H1 (cell line): ENCODE data around the gene RPS28. TPM values are rescaled to one million over a fixed set of nuclear protein-coding genes. Genes with fewer than 3 reads are reported as not detected.

Experiments
- CTCF ChIA-PET: fragments of 300-600 bp; sonication (Branson Sonifier 250); formaldehyde crosslinking; loops from one replicate; lab custom pipeline; 2021; ENCODE audit not compliant: partially characterized antibody; lab: Charles Lee
- POLR2A ChIA-PET: fragments of 300-600 bp; sonication (Branson Sonifier 250); formaldehyde crosslinking; loops from one replicate; lab custom pipeline; 2021; ENCODE audit warnings: inconsistent platforms; ENCODE audit not compliant: partially characterized antibody; lab: Charles Lee
- DNase-seq, 2 experiments: peaks; one replicate each; pipeline versions ENCODE4 v3.0.0 to v3.0.0-alpha.2; 2010 to 2022; ENCODE audit warnings: low spot score in 2 of 2, low read depth in 1 of 2, mixed read lengths in 1 of 2
- FAIRE-seq: peaks from 2 replicates; lab custom pipeline; 2011; peaks lifted over from hg19 to GRCh38; lab: Jason Lieb, UNC
- H2AFZ ChIP-seq: 2 replicates; pipeline ENCODE4 v1.8.1; 2012; ENCODE audit warnings: low read length, inconsistent platforms
- H2AK5ac ChIP-seq: 2 replicates; pipeline ENCODE4 v1.6.1; 2013; ENCODE audit warnings: low read depth, low read length
- H2BK120ac ChIP-seq: replicated peaks from 2 replicates; pipeline ENCODE3; 2013; ENCODE audit warnings: low read depth, low read length, inconsistent platforms
- H2BK12ac ChIP-seq: 2 replicates; pipeline ENCODE4 v1.6.1; 2013; ENCODE audit warnings: low read depth, low read length
- H2BK15ac ChIP-seq: 2 replicates; pipeline ENCODE4 v1.6.1; 2013; ENCODE audit warnings: low read length
- H2BK20ac ChIP-seq: 2 replicates; pipeline ENCODE4 v1.6.1; 2013; ENCODE audit warnings: low read length
- H2BK5ac ChIP-seq: 2 replicates; pipeline ENCODE4 v1.6.1; 2013; ENCODE audit warnings: low read depth, low read length
- H3K14ac ChIP-seq: 2 replicates; pipeline ENCODE4 v1.6.1; 2013; ENCODE audit warnings: inconsistent platforms; ENCODE audit not compliant: insufficient read length
- H3K18ac ChIP-seq: 2 replicates; pipeline ENCODE4 v1.6.1; 2013; ENCODE audit warnings: low read length; ENCODE audit errors: extremely low read depth
- H3K23ac ChIP-seq: 2 replicates; pipeline ENCODE4 v1.6.1; 2013; ENCODE audit warnings: inconsistent platforms; ENCODE audit not compliant: insufficient read length
- H3K23me2 ChIP-seq: 2 replicates; pipeline ENCODE4 v1.6.1; 2013; ENCODE audit warnings: low read depth, low read length
- H3K27ac ChIP-seq: 2 replicates; pipeline ENCODE4 v1.6.1; 2011; ENCODE audit warnings: low read depth, low read length, inconsistent platforms
- H3K27me3 ChIP-seq, 4 experiments: replicated peaks in 1 of 4; 1 replicate in 1 of 4; 2 replicates in 3 of 4; pipeline versions ENCODE4 v1.6.1 to v1.8.1; 2011 to 2013; ENCODE audit warnings: low read length in 3 of 4, mild to moderate bottlenecking in 3 of 4, inconsistent platforms in 2 of 4, mixed read lengths in 2 of 4, moderate library complexity in 1 of 4; ENCODE audit not compliant: control insufficient read depth in 3 of 4, insufficient read depth in 3 of 4; ENCODE audit errors: extremely low read depth in 1 of 4
- H3K36me3 ChIP-seq, 4 experiments: 2 replicates each; pipeline versions ENCODE4 v1.6.1 to v1.8.1; 2011 to 2013; ENCODE audit warnings: mild to moderate bottlenecking in 4 of 4, low read length in 3 of 4, moderate library complexity in 2 of 4, control low read depth in 1 of 4, inconsistent platforms in 1 of 4; ENCODE audit not compliant: insufficient read depth in 4 of 4, control insufficient read depth in 2 of 4
- H3K4ac ChIP-seq: replicated peaks from 2 replicates; pipeline ENCODE3; 2013; ENCODE audit warnings: low read length, low read depth, mixed read lengths, inconsistent platforms; ENCODE audit not compliant: insufficient read length
- H3K4me1 ChIP-seq, 4 experiments: replicated peaks in 1 of 4; 1 replicate in 1 of 4; 2 replicates in 3 of 4; pipeline versions ENCODE4 v1.6.1 to v1.8.1; 2011 to 2013; ENCODE audit warnings: low read length in 3 of 4, inconsistent platforms in 2 of 4, mixed read lengths in 1 of 4; ENCODE audit not compliant: insufficient read depth in 4 of 4, control insufficient read depth in 3 of 4
- H3K4me2 ChIP-seq, 2 experiments: 2 replicates each; pipeline versions ENCODE4 v1.6.1 to v1.8.1; 2011 to 2013; ENCODE audit warnings: low read depth in 2 of 2, low read length in 2 of 2, control low read depth in 1 of 2, inconsistent platforms in 1 of 2, mild to moderate bottlenecking in 1 of 2; ENCODE audit not compliant: insufficient read depth in 1 of 2
- H3K4me3 ChIP-seq, 4 experiments: fragments of 200-600, 300-600 bp in 1 of 4; sonication (generic), shearing (Covaris generic), sonication (Bioruptor Twin) in 1 of 4; 2 replicates each; pipeline versions ENCODE4 v1.5.1 to v1.8.1; 2011 to 2016; ENCODE audit warnings: low read length in 4 of 4, low read depth in 3 of 4, control low read depth in 2 of 4, inconsistent platforms in 2 of 4, mild to moderate bottlenecking in 2 of 4, mixed read lengths in 1 of 4, moderate library complexity in 1 of 4; ENCODE audit not compliant: insufficient read depth in 2 of 4; ENCODE audit errors: extremely low read depth in 1 of 4
- H3K56ac ChIP-seq: replicated peaks from 2 replicates; pipeline ENCODE3; 2013; ENCODE audit warnings: low read depth, mild to moderate bottlenecking, mixed read lengths, low read length, inconsistent platforms; ENCODE audit not compliant: insufficient read length
- H3K79me1 ChIP-seq: 2 replicates; pipeline ENCODE4 v1.6.1; 2013; ENCODE audit warnings: low read depth, low read length, control low read depth
- H3K79me2 ChIP-seq, 2 experiments: 2 replicates each; pipeline versions ENCODE4 v1.6.1 to v1.8.1; 2012 to 2013; ENCODE audit warnings: low read length in 2 of 2, mild to moderate bottlenecking in 2 of 2, inconsistent platforms in 1 of 2; ENCODE audit not compliant: insufficient read depth in 2 of 2, control insufficient read depth in 1 of 2
- H3K9ac ChIP-seq, 4 experiments: replicated peaks in 1 of 4; 1 replicate in 1 of 4; 2 replicates in 3 of 4; pipeline versions ENCODE4 v1.6.1 to v1.8.1; 2011 to 2013; ENCODE audit warnings: low read depth in 3 of 4, low read length in 3 of 4, control low read depth in 2 of 4, mild to moderate bottlenecking in 2 of 4, moderate library complexity in 2 of 4, inconsistent platforms in 1 of 4; ENCODE audit errors: extremely low read depth in 1 of 4
- H3K9me3 ChIP-seq, 2 experiments: 2 replicates each; pipeline versions ENCODE4 v1.6.1 to v1.8.1; 2012 to 2013; ENCODE audit warnings: mild to moderate bottlenecking in 2 of 2, moderate library complexity in 2 of 2, control low read depth in 1 of 2, inconsistent platforms in 1 of 2, low read depth in 1 of 2, low read length in 1 of 2, mixed read lengths in 1 of 2; ENCODE audit not compliant: insufficient read depth in 2 of 2
- H4K20me1 ChIP-seq, 2 experiments: replicated peaks in 1 of 2; 2 replicates each; pipeline versions ENCODE3 to v1.8.1; 2011 to 2013; ENCODE audit warnings: inconsistent platforms in 2 of 2, low read length in 2 of 2, mild to moderate bottlenecking in 1 of 2; ENCODE audit not compliant: insufficient read depth in 2 of 2, control insufficient read depth in 1 of 2
- H4K5ac ChIP-seq: 2 replicates; pipeline ENCODE4 v1.6.1; 2013; ENCODE audit warnings: low read length, low read depth, mixed read lengths, inconsistent platforms; ENCODE audit not compliant: insufficient read length
- H4K8ac ChIP-seq: 2 replicates; pipeline ENCODE4 v1.8.0; 2013; ENCODE audit warnings: mild to moderate bottlenecking, moderate library complexity, low read length, inconsistent platforms; ENCODE audit not compliant: insufficient read depth; ENCODE audit errors: extremely low read depth
- H4K91ac ChIP-seq: replicated peaks from 2 replicates; pipeline ENCODE3; 2013; ENCODE audit warnings: low read length, mixed read lengths, inconsistent platforms; ENCODE audit not compliant: insufficient read length
- CEBPB ChIP-seq: IDR thresholded peaks from 2 replicates; pipeline ENCODE4 v1.6.1; 2012; ENCODE audit warnings: low read depth, low read length
- CTCF ChIP-seq, 3 experiments: IDR thresholded peaks; 1 replicate in 2 of 3; 2 replicates in 1 of 3; pipeline versions ENCODE4 v1.5.1 to v1.6.1; 2011; ENCODE audit warnings: low read length in 3 of 3, mild to moderate bottlenecking in 3 of 3, inconsistent platforms in 2 of 3, low read depth in 1 of 3, moderate library complexity in 1 of 3; ENCODE audit not compliant: insufficient read depth in 1 of 3; ENCODE audit errors: control extremely low read depth in 1 of 3
- KDM4A ChIP-seq: IDR thresholded peaks from one replicate; pipeline ENCODE4 v1.7.1; 2012; ENCODE audit warnings: low read depth, mild to moderate bottlenecking, moderate library complexity, low read length, inconsistent platforms; ENCODE audit not compliant: severe bottlenecking
- NRF1 ChIP-seq: IDR thresholded peaks from 2 replicates; pipeline ENCODE4 v1.6.1; 2011; ENCODE audit warnings: mild to moderate bottlenecking, low read depth, low read length, improper control_type of control experiment
- PHF8 ChIP-seq: fragments of 200-600 bp; sonication (generic); conservative IDR thresholded peaks from 2 replicates; pipeline ENCODE4 v1.7.1; 2012; ENCODE audit warnings: low read depth, mild to moderate bottlenecking, inconsistent platforms, low read length, moderate library complexity
- POLR2AphosphoS5 ChIP-seq: IDR thresholded peaks from 2 replicates; pipeline ENCODE4 v1.6.1; 2011; ENCODE audit warnings: low read depth, low read length
- SP2 ChIP-seq: IDR thresholded peaks from 2 replicates; pipeline ENCODE4 v1.6.1; 2012; ENCODE audit warnings: mild to moderate bottlenecking, low read length, inconsistent platforms
- SP4 ChIP-seq: IDR thresholded peaks from 2 replicates; pipeline ENCODE4 v1.6.1; 2012; ENCODE audit warnings: low read length, inconsistent platforms
- SUZ12 ChIP-seq: fragments of 200-600 bp; sonication (generic); IDR thresholded peaks from 2 replicates; pipeline ENCODE4 v1.6.1; 2012; ENCODE audit warnings: mild to moderate bottlenecking, inconsistent platforms, low read length, moderate library complexity, mixed read lengths
- YY1 ChIP-seq: IDR thresholded peaks from 2 replicates; pipeline ENCODE4 v1.6.1; 2011; ENCODE audit warnings: low read depth, mild to moderate bottlenecking, low read length
- WGBS, 2 experiments: shearing (Covaris generic) in 1 of 2; methylation state at CpG; one replicate each; pipeline versions ENCODE4 v1.1.6 to v1.1.7; 2013 to 2015; ENCODE audit warnings: low lambda C conversion rate in 2 of 2, mixed read lengths in 2 of 2, inconsistent platforms in 1 of 2, low coverage in 1 of 2, missing lambda C conversion rate in 1 of 2; ENCODE audit not compliant: insufficient replicate concordance in 2 of 2, insufficient coverage in 1 of 2, insufficient read length in 1 of 2; ENCODE audit errors: extremely low coverage in 1 of 2, missing lambda C conversion rate in 1 of 2; 5-methylcytosine and 5-hydroxymethylcytosine counted together
- polyA plus RNA-seq, 7 experiments: library from polyadenylated mRNA; depleted of rRNA in 3 of 7; stranded (reverse) in 5 of 7; unstranded in 2 of 7; fragments of >200 nt in 5 of 7; fragments of 200-250 nt in 2 of 7; gene quantifications; 1 replicate in 5 of 7; 2 replicates in 1 of 7; 4 replicates in 1 of 7; pipeline versions ENCODE4 v1.2.1 to v1.2.3, GENCODE V29; 2011 to 2013; ENCODE audit warnings: missing spikeins in 2 of 7, mixed read lengths in 2 of 7
- total RNA-seq: library from RNA; stranded (reverse); fragmentation: NEBNext Ultra II Directional; extraction: Animal tissue kit (Norgen Biotek cat#: 25700); gene quantifications from 2 replicates; pipeline ENCODE4 v1.2.1, GENCODE V29; 2021

Gene RPS28
- total and polyA plus RNA-seq, 2 of the 8 experiments (the other 6 are each of a cell fraction or from before 2014, with no cell fraction given): 1,241 to 1,699 TPM

- Histone ChIP-seq H3K4me3 (peak overlapping the region; percentile 63 to 89 (median 82)), H3K9me3 (no peaks in the 10 kb centered on the region), H3K23ac (no peak overlapping the region), H3K56ac (peak overlapping the region; percentile 74), H3K27ac (peak overlapping the region; percentile 80; the same call in 1 of the 2 replicates), H2BK15ac (peak overlapping the region; percentile 34; the same call in 1 of the 2 replicates), H3K14ac (peak overlapping the region; percentile 37), H3K18ac (peak overlapping the region; percentile 88), H2AK5ac (peak overlapping the region; percentile 87), H2BK120ac (no peak overlapping the region), H3K27me3 (no peaks in the 10 kb centered on the region), H4K91ac (peak overlapping the region; percentile 88), H3K4ac (peak overlapping the region; percentile 30), H4K8ac (no peak overlapping the region; the same call in none of the 2 replicates), H2AFZ (no peak overlapping the region), H2BK20ac (no peak overlapping the region), H3K79me2 (peaks cover 0 to 7% of the 10 kb centered on the region in 2 experiments; a peak in 2 of 4 replicates), H4K5ac (peak overlapping the region; percentile 11), H3K9ac (peak overlapping the region; percentile 73 to 85 (median 82)), H3K79me1 (peaks cover 7% of the 10 kb centered on the region), H3K4me1 (peaks cover 0 to 15% (median 7%) of the 10 kb centered on the region in 4 experiments; a peak in 6 of 7 replicates), H2BK5ac (peak overlapping the region; percentile 86; the same call in 1 of the 2 replicates), H3K4me2 (peak overlapping the region; percentile 89 to 99), H2BK12ac (peak overlapping the region; percentile 84; the same call in 1 of the 2 replicates), H3K36me3 (peaks cover 4 to 12% (median 5%) of the 10 kb centered on the region in 4 experiments; a peak in 5 of 8 replicates), H4K20me1 (peaks cover 0 to 1% of the 10 kb centered on the region in 2 experiments), H3K23me2 (peaks cover 8% of the 10 kb centered on the region)
- FAIRE-seq (no peak), DNase-seq (no peak)
- ChIA-PET POLR2A (interaction anchor here (0.5 to 25.3 kb wide), 10 partner anchors 22 to 383 kb away, joined by 3 to 583 read pairs (median 3); partner anchors contain the start of genes NDUFA7 and RPS28), CTCF (interaction anchor here (0.8 to 1.7 kb wide), 3 partner anchors 10 to 139 kb away, joined by 4 to 5 read pairs (median 4); no protein-coding TSS in a partner anchor)
- 6% methylated on average over 21 of the region's 24 CpGs; no CpG with 5 or more reads in 1 of the 2 experiments for WGBS, 2 experiments
- TF ChIP-seq CTCF (IDR thresholded peaks at IDR 0.05; ENCODE audit: control extremely low read depth in 1 of 3, insufficient read depth in 1 of 3, low read depth in 1 of 3, low read length in 3 of 3) (peak in 1 of 3 experiments; percentile 14; a peak in 1 of 4 replicates), SUZ12 (no peak), PHF8 (no peak), CEBPB (no peak), SP2 (no peak), POLR2AphosphoS5 (no peak), KDM4A (no peak), SP4 (no peak), YY1 (no peak), NRF1 (no peak)
Measured at GRCh38 chr19:8307400-8307964, 13.8 kb upstream of the RPS28 start.
